ENCODE results near the gene CDRT15L2. TPM values are rescaled to one million over a fixed set of nuclear protein-coding genes. Genes with fewer than 3 reads are reported as not detected.
"Not testable (repeated sequence)": the region's sequence is repeated elsewhere in the genome, so short reads cannot be mapped to it uniquely, and the experiment has no call there.

The CDRT15L2 gene
- polyA plus RNA-seq, 2 of the 4 experiments (the other 2 are of a cell fraction), result not detected

DNA sequence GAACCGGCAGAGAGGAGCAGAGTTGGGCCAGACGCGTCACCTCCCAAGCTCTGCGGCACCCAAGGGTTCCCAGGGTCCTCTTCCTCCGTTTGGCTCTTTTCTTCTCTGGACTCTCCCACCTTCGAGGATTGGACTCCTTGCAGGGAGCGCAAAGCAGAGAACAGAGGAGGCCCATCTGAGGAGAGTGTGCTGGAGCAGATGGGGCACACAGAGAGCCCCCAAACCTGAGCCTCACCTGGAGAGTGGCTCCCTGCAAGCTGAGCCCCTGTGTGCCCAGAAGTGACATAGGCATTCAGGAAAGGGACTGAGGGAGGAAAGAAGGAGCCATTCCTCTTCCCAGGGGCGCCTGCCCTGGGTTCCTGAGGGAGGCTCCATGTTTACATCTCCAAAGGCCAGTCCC is 6.3 kb upstream of the CDRT15L2 start:
- peak; percentile 7 to 52; a peak in 3 of 6 replicates for ATAC-seq
- not testable (repeated sequence) for FAIRE-seq

DNA sequence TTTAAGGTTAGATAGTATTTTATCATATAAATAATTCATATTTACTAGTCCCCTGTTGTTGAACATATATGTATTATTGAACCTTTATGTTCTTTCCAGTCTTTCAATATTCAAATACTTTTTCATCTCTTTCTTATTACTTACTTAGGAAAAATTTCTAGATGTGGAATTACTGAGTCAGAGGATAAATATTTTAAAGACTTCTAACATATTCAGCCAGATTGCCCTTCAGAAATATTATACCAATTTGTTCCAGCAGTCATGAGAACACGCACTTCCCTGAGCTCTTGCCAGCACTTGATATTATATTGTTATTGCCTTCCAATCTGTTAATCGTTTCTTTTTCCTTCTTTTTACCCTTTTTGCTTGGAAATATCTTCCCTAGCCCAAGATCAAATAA is 4.5 kb upstream of the CDRT15L2 start:
- 36% methylated on average over 2 of the region's 2 CpGs for WGBS (ENCODE audit: missing lambda C conversion rate)
- CTCF ChIA-PET; H3K27ac ChIP-seq; H3K9me3 ChIP-seq; FAIRE-seq; ATAC-seq; H3K4me3 ChIP-seq; H3K4me2 ChIP-seq; DNase-seq (ENCODE audit: low read depth in 1 of 2, low spot score in 1 of 2); H3K4me1 ChIP-seq; POLR2A ChIA-PET: not testable (repeated sequence)

More for the DNA sequence above, 6.3 kb upstream of the CDRT15L2 start:
- H3K4me1 ChIP-seq; H3K4me2 ChIP-seq; H3K4me3 ChIP-seq; CTCF ChIA-PET; DNase-seq (ENCODE audit: low read depth in 1 of 2, low spot score in 1 of 2); H3K27ac ChIP-seq; POLR2A ChIA-PET; H3K9me3 ChIP-seq: not testable (repeated sequence)
- WGBS (ENCODE audit: missing lambda C conversion rate), result 71% methylated on average over 7 of the region's 8 CpGs

DNA sequence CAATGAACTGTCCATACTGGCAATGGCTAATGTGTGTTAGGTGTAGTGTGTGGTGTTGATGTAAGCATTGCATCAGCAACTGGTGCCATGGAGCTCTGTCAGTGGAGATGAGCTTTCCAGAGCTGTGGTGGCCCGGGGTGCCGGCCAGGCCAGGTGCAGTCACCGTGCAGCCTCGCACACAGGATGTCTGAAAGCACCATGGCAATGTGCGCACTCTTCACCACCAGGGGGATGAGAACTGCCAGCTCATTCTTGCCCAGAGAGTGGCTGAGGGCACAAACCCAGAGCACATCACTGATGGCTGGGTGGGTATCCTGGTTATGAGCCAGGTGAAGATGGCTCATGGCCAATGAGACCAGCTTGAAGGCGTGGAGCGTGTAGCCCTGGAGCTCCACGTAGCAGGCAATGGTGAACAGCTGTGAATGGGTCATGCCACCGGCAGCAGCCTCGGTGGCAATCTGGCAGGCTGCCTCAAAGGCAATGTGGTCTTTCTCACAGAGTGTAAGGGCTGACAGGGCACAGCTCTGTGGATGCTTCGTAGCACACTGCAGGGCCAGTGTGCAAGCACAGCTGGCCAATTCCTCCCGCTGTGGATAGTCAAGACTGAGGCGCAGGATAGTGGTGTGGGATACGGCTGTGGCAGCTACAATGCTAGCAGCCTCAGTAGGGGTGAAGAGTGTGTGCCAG is 4.5 kb downstream of the CDRT15L2 start:
- peak; percentile 55 to 86; a peak in 4 of 6 replicates for ATAC-seq
- H3K9me3 ChIP-seq; H3K4me1 ChIP-seq; POLR2A ChIA-PET; H3K27ac ChIP-seq; H3K4me2 ChIP-seq; H3K4me3 ChIP-seq; DNase-seq (ENCODE audit: low read depth in 1 of 2, low spot score in 1 of 2); CTCF ChIA-PET; FAIRE-seq: not testable (repeated sequence)
- WGBS (ENCODE audit: missing lambda C conversion rate), result 79% methylated on average over 9 of the region's 14 CpGs

DNA sequence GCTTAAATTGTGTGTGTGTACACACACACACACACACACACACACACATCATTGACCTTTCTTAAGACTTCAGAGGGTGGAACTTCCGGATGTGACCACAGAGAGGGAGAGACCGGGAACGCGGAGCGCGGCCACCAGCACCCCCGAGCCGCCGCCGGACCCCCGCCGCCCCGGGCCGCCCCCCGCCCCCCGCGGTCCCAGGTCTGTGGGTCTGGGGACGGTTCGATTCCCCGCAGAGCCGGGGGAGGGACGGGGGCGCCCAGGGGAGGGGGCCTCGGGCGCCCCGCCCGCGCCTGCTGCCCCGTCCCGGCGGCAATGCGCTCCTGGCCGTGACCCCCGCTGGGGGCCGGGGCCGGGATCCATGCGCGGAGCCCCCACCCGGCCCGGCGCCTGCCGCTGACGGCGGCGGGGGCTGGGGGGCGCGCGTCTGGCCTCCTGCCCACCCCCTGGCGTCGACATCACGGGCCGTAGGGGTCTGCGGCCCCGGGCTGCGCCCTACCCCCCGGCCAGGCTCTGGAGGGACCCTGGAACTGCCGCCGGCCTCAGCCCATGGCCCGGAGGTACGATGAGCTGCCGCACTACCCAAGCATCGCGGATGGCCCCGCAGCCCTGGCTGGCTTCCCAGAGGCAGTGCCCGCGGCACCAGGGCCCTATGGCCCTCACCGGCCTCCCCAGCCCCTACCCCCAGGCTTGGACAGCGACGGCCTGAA is 9.4 kb downstream of the CDRT15L2 start:
- H3K4me1 ChIP-seq, CTCF ChIA-PET, H3K9me3 ChIP-seq, FAIRE-seq: not testable (repeated sequence)
- DNase-seq (ENCODE audit: low read depth in 1 of 2, low spot score in 1 of 2) (peak; percentile 43 to 51), ATAC-seq (peak; percentile 52 to 67; a peak in 3 of 6 replicates)
- H3K27ac ChIP-seq, result peak overlapping the region; percentile 72 to 88
- H3K4me2 ChIP-seq, result peak overlapping the region; percentile 86
- POLR2A ChIA-PET, result interaction anchor here (0.7 kb wide), 1 partner anchor 433 kb away, joined by 3 read pairs; no protein-coding TSS in a partner anchor
- H3K4me3 ChIP-seq, result peak overlapping the region; percentile 56
- 55% methylated on average over 20 of the region's 69 CpGs for WGBS (ENCODE audit: missing lambda C conversion rate)

DNA sequence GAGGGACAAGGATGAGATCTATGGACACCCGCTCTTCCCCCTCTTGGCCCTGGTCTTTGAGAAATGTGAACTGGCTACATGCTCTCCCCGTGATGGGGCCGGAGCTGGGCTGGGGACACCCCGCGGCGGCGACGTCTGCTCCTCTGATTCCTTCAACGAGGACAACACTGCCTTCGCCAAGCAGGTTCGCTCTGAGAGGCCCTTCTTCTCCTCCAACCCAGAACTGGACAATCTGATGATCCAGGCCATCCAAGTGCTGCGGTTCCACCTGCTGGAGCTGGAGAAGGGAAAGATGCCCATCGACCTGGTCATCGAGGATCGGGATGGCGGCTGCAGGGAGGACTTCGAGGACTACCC is 9.9 kb downstream of the CDRT15L2 start:
- H3K4me1 ChIP-seq; DNase-seq (ENCODE audit: low read depth in 1 of 2, low spot score in 1 of 2); CTCF ChIA-PET; H3K9me3 ChIP-seq; FAIRE-seq; POLR2A ChIA-PET; H3K4me3 ChIP-seq; H3K27ac ChIP-seq: not testable (repeated sequence)
- ATAC-seq, result peak; percentile 16 to 37; a peak in 3 of 6 replicates
- H3K4me2 ChIP-seq, result peak overlapping the region; percentile 86; the same call in 1 of the 3 replicates
- 91% methylated on average over 16 of the region's 17 CpGs for WGBS (ENCODE audit: missing lambda C conversion rate)

DNA sequence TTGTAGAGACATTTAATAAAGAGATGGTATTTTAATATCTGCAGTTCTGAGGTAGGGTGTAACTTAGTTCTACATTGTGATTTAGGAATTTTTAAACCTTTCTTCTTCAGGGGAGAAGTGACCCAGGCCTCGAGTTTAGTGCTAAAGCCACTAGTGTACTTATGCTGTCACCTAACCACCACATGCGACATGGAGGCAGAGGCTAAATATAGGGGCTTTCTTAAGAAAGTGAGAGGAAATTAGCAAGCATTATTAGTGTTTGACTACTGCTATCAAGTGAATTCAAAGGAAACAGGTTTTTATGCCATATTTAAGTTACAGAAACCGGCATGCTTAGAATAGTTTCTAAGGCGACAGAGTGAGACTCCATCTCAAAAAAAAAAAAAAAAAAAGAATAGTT is 11.5 kb downstream of the CDRT15L2 start:
- DNase-seq (ENCODE audit: low read depth in 1 of 2, low spot score in 1 of 2); POLR2A ChIA-PET; H3K4me3 ChIP-seq; ATAC-seq; CTCF ChIA-PET; H3K27ac ChIP-seq; H3K4me1 ChIP-seq; H3K9me3 ChIP-seq; H3K4me2 ChIP-seq: not testable (repeated sequence)
- 71% methylated on average over 3 of the region's 4 CpGs for WGBS (ENCODE audit: missing lambda C conversion rate)
- FAIRE-seq, result peak; percentile 90

DNA sequence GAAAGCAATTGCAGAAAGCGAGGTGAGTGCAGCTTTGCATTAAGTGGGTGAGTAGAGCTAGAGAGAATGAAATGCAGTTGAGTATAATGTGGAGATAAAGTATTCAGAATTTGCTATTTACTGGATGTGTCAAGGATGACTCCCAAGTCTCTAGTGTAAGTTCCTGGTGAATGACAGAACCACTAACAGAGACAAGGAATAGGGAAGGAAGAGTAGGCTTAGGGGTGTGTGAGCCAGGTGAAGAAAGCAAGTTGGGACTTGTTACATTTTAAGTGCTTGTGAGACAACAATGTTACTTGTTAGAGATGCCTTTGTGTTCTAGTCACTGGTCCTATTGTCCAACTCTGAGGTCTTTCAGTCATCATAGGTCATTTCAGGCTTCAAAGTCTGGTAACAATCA is 26.0 kb downstream of the CDRT15L2 start:
- H3K4me1 ChIP-seq; H3K27ac ChIP-seq; H3K4me3 ChIP-seq; CTCF ChIA-PET; H3K4me2 ChIP-seq; H3K9me3 ChIP-seq; FAIRE-seq; ATAC-seq; DNase-seq (ENCODE audit: low read depth in 1 of 2, low spot score in 1 of 2); POLR2A ChIA-PET: not testable (repeated sequence)
- WGBS (ENCODE audit: missing lambda C conversion rate), result 59% methylated on average over 1 of the region's 1 CpG

DNA sequence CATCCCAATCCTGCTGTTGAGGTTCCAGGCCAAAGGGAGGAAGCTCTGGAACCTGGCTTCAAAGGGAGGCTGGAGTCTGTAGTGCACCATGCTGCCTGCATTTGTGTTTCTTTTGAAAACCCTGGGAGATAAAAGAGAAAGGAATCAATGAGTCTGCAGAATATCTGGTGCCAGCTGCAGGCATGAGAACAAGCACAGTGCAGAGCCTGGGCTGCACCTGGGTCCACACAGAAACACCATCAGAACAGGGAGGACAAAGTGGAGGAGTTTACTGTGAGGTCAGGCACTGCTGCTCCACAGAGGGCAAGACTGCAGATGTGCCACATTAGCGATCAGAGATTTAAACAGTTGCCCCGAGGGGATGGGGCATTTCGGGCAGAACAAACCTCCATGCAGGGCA is 30.0 kb downstream of the CDRT15L2 start:
- POLR2A ChIA-PET; H3K9me3 ChIP-seq; H3K4me2 ChIP-seq; H3K4me3 ChIP-seq; H3K4me1 ChIP-seq; H3K27ac ChIP-seq; DNase-seq (ENCODE audit: low read depth in 1 of 2, low spot score in 1 of 2); FAIRE-seq; CTCF ChIA-PET: not testable (repeated sequence)
- peak in 1 of 2 experiments; percentile 27; a peak in 1 of 6 replicates for ATAC-seq
- 56% methylated on average over 3 of the region's 3 CpGs for WGBS (ENCODE audit: missing lambda C conversion rate)

Data from A549 (cell line).